Gastroesophageal sphincter (tissue), 3 donors: Measurements from ENCODE around the gene MYO3B.

ENCODE experiments used
- CTCF ChIP-seq, 4 experiments: fragments of 200-600 bp in 2 of 4; fragments of 450-650 bp in 2 of 4; sonication (generic) in 1 of 4; IDR thresholded peaks; one replicate each; pipeline ENCODE4 v1.5.1; 2017 to 2019; ENCODE audit warnings: antibody characterized with exemption in 4 of 4, mild to moderate bottlenecking in 2 of 4, moderate library complexity in 2 of 4
- EP300 ChIP-seq: sonication (generic); formaldehyde crosslinking; IDR thresholded peaks from one replicate; pipeline ENCODE4 v1.6.1; 2017; ENCODE audit warnings: antibody characterized with exemption, mild to moderate bottlenecking
- POLR2A ChIP-seq, 2 donors: fragments of 450-650 bp; IDR thresholded peaks; one replicate each; pipeline ENCODE4 v1.6.1; 2017; ENCODE audit warnings: antibody characterized with exemption in 2 of 2, mild to moderate bottlenecking in 2 of 2, moderate library complexity in 1 of 2

DNA sequence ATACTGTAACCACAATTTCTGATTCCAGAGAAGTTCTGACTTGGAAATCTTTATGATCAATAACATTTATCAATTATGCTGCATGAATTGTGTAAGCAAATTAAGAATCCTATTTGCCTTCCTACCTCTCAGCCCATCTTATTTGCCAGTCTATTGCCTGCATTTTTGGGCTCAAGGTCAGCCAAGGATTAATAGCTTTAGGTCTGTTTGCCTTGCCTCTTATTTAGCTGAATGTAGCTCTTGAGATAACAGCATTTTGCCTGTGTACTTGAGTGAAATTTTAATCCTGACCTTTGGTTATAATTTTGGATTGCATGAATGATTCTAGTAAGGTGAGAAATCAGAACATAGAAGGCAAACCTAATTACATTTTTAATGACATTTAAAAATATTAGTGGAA lies 51.2 kb downstream of the MYO3B start:
- no peak for TF ChIP-seq CTCF (IDR thresholded peaks at IDR 0.05)
- no peak for TF ChIP-seq POLR2A (IDR thresholded peaks at IDR 0.05)
- TF ChIP-seq EP300 = no peak
